ENCODE measurements around the gene MICU1. TPM values are rescaled to one million over a fixed set of nuclear protein-coding genes. Genes with fewer than 3 reads are reported as not detected.

MICU1 gene
- total and polyA plus RNA-seq, 2 donors, result 21.2 to 25.9 TPM

GRCh38 chr10:72466018-72466417 lies 159.9 kb downstream of the MICU1 start:
- H3K36me3 ChIP-seq (ENCODE audit: control insufficient read depth in 2 of 2, insufficient read depth in 2 of 2, low read length in 1 of 2), result peaks cover 0 to 3% of the 10 kb centered on the region in 2 donors
- no peak overlapping the region for H3K27ac ChIP-seq (ENCODE audit: low read depth in 1 of 2, low read length in 1 of 2)
- no peak for DNase-seq (ENCODE audit: low read depth in 6 of 9, low spot score in 9 of 9)
- WGBS, result 82% methylated on average over 4 of the region's 4 CpGs
- no peaks in the 10 kb centered on the region for H3K4me1 ChIP-seq (ENCODE audit: control insufficient read depth in 2 of 2, insufficient read depth in 2 of 2, low read length in 2 of 2)
- no peaks in the 10 kb centered on the region for H3K27me3 ChIP-seq (ENCODE audit: control insufficient read depth in 2 of 2, insufficient read depth in 1 of 2, low read length in 1 of 2)
- no peaks in the 10 kb centered on the region for H3K9me3 ChIP-seq (ENCODE audit: control insufficient read depth in 2 of 2, insufficient read depth in 1 of 2, low read length in 1 of 2)
- H3K4me3 ChIP-seq (ENCODE audit: low read length in 2 of 2), result no peak overlapping the region

DNA sequence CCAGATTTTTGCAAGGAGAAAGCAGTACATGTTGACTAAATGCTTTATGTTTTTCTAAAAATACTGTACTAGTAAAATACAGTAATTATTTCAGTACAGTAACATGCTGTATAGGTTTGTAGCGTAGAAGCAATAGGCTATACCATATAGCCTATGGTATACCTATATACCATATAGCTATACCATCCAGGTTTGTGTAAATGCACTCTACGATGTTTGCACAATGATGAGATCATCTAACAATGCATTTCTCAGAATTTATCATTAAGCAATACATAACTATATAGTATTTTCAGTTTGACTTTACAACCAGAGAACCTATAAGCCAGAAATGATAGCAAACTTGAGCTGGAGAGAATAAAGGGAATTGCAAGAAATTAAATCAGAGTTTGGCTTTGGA lies 161.4 kb downstream of the MICU1 start:
- DNase-seq (ENCODE audit: low read depth in 6 of 9, low spot score in 9 of 9), result no peak
- H3K4me1 ChIP-seq (ENCODE audit: control insufficient read depth in 2 of 2, insufficient read depth in 2 of 2, low read length in 2 of 2), result no peaks in the 10 kb centered on the region
- no peaks in the 10 kb centered on the region for H3K27me3 ChIP-seq (ENCODE audit: control insufficient read depth in 2 of 2, insufficient read depth in 1 of 2, low read length in 1 of 2)
- no peak overlapping the region for H3K27ac ChIP-seq (ENCODE audit: low read depth in 1 of 2, low read length in 1 of 2)
- no peaks in the 10 kb centered on the region for H3K9me3 ChIP-seq (ENCODE audit: control insufficient read depth in 2 of 2, insufficient read depth in 1 of 2, low read length in 1 of 2)
- H3K4me3 ChIP-seq (ENCODE audit: low read length in 2 of 2), result no peak overlapping the region
- 72% methylated on average over 2 of the region's 2 CpGs for WGBS
- H3K36me3 ChIP-seq (ENCODE audit: control insufficient read depth in 2 of 2, insufficient read depth in 2 of 2, low read length in 1 of 2), result no peaks in the 10 kb centered on the region

GRCh38 chr10:72462261-72462660 lies 163.6 kb downstream of the MICU1 start:
- Histone ChIP-seq H3K27me3 (ENCODE audit: control insufficient read depth in 2 of 2, insufficient read depth in 1 of 2, low read length in 1 of 2) (no peaks in the 10 kb centered on the region), H3K4me3 (ENCODE audit: low read length in 2 of 2) (no peak overlapping the region), H3K9me3 (ENCODE audit: control insufficient read depth in 2 of 2, insufficient read depth in 1 of 2, low read length in 1 of 2) (no peaks in the 10 kb centered on the region), H3K27ac (ENCODE audit: low read depth in 1 of 2, low read length in 1 of 2) (no peak overlapping the region), H3K36me3 (ENCODE audit: control insufficient read depth in 2 of 2, insufficient read depth in 2 of 2, low read length in 1 of 2) (no peaks in the 10 kb centered on the region), H3K4me1 (ENCODE audit: control insufficient read depth in 2 of 2, insufficient read depth in 2 of 2, low read length in 2 of 2) (no peaks in the 10 kb centered on the region)
- WGBS, result 98% methylated on average over 3 of the region's 3 CpGs
- DNase-seq (ENCODE audit: low read depth in 6 of 9, low spot score in 9 of 9), result no peak

DNA sequence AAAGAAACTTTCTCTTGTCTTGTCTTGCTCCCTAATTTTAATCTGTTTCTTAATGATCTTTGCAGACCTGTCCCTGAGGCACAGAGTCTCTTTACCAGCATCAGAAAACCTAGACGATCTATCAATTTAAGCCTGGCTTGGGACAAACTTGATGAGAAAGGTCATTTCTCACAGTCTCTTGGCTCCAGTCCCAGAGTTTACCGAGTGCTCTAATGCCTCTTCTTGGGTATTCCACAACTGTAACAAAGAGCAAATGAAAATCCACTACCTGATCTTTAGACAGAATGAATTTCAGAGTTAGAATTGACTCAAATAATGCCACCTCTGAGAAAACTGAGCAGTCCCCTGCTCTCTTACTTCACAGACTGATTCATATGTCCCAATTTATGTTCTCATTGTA lies 164.8 kb downstream of the MICU1 start:
- Histone ChIP-seq H3K27me3 (ENCODE audit: control insufficient read depth in 2 of 2, insufficient read depth in 1 of 2, low read length in 1 of 2) (no peaks in the 10 kb centered on the region), H3K36me3 (ENCODE audit: control insufficient read depth in 2 of 2, insufficient read depth in 2 of 2, low read length in 1 of 2) (no peaks in the 10 kb centered on the region), H3K9me3 (ENCODE audit: control insufficient read depth in 2 of 2, insufficient read depth in 1 of 2, low read length in 1 of 2) (no peaks in the 10 kb centered on the region), H3K4me1 (ENCODE audit: control insufficient read depth in 2 of 2, insufficient read depth in 2 of 2, low read length in 2 of 2) (no peaks in the 10 kb centered on the region), H3K4me3 (ENCODE audit: low read length in 2 of 2) (no peak overlapping the region), H3K27ac (ENCODE audit: low read depth in 1 of 2, low read length in 1 of 2) (no peak overlapping the region)
- 90% methylated on average over 2 of the region's 2 CpGs for WGBS
- DNase-seq (ENCODE audit: low read depth in 6 of 9, low spot score in 9 of 9), result no peak

GRCh38 chr10:72460284-72460876 lies 165.5 kb downstream of the MICU1 start:
- Histone ChIP-seq H3K4me3 (ENCODE audit: low read length in 2 of 2) (no peak overlapping the region), H3K4me1 (ENCODE audit: control insufficient read depth in 2 of 2, insufficient read depth in 2 of 2, low read length in 2 of 2) (no peaks in the 10 kb centered on the region), H3K36me3 (ENCODE audit: control insufficient read depth in 2 of 2, insufficient read depth in 2 of 2, low read length in 1 of 2) (no peaks in the 10 kb centered on the region), H3K9me3 (ENCODE audit: control insufficient read depth in 2 of 2, insufficient read depth in 1 of 2, low read length in 1 of 2) (no peaks in the 10 kb centered on the region), H3K27ac (ENCODE audit: low read depth in 1 of 2, low read length in 1 of 2) (no peak overlapping the region), H3K27me3 (ENCODE audit: control insufficient read depth in 2 of 2, insufficient read depth in 1 of 2, low read length in 1 of 2) (no peaks in the 10 kb centered on the region)
- no peak for DNase-seq (ENCODE audit: low read depth in 6 of 9, low spot score in 9 of 9)

- Histone ChIP-seq H3K9me3 (ENCODE audit: control insufficient read depth in 2 of 2, insufficient read depth in 1 of 2, low read length in 1 of 2) (no peaks in the 10 kb centered on the region), H3K4me1 (ENCODE audit: control insufficient read depth in 2 of 2, insufficient read depth in 2 of 2, low read length in 2 of 2) (no peaks in the 10 kb centered on the region), H3K27ac (ENCODE audit: low read depth in 1 of 2, low read length in 1 of 2) (no peak overlapping the region), H3K4me3 (ENCODE audit: low read length in 2 of 2) (no peak overlapping the region), H3K27me3 (ENCODE audit: control insufficient read depth in 2 of 2, insufficient read depth in 1 of 2, low read length in 1 of 2) (no peaks in the 10 kb centered on the region), H3K36me3 (ENCODE audit: control insufficient read depth in 2 of 2, insufficient read depth in 2 of 2, low read length in 1 of 2) (no peaks in the 10 kb centered on the region)
- 85% methylated on average over 3 of the region's 3 CpGs for WGBS
- no peak for DNase-seq (ENCODE audit: low read depth in 6 of 9, low spot score in 9 of 9)
Observed at GRCh38 chr10:72459301-72459700, 166.6 kb downstream of the MICU1 start.

DNA sequence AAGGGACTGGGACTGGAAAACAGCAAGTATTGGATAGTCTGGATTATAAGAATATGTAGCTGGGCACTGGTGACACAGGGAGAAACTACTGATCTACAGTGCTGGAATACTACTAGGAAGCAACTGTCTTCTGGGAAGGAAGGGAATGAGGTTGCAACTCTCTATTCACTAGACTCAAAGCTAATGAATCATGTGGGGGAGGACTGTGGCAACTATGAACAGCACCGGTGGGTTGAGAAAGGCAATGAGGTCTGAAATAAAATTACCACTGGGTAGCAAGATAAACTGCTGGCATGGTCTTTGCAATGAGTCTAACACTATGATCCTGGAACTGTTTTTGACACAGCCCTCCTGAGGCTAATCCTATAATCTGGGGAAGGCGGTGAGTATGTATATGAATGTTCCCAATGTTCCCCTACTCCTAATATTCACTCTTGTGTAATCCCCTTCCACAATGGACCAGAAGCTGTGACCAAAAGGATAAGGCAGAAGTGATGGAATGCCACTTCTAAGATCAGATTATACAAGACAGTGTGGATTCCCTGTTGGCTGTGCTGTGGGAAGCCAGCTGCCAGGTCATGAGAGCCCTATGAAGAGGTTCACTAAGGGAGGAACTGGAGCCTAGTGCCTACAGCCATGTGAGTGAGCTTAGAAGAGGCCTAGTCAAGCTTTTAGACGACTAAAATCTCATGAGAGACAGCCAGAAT lies 169.8 kb downstream of the MICU1 start:
- Histone ChIP-seq H3K4me1 (ENCODE audit: control insufficient read depth in 2 of 2, insufficient read depth in 2 of 2, low read length in 2 of 2) (no peaks in the 10 kb centered on the region), H3K9me3 (ENCODE audit: control insufficient read depth in 2 of 2, insufficient read depth in 1 of 2, low read length in 1 of 2) (no peaks in the 10 kb centered on the region), H3K4me3 (ENCODE audit: low read length in 2 of 2) (no peak overlapping the region), H3K27me3 (ENCODE audit: control insufficient read depth in 2 of 2, insufficient read depth in 1 of 2, low read length in 1 of 2) (no peaks in the 10 kb centered on the region), H3K36me3 (ENCODE audit: control insufficient read depth in 2 of 2, insufficient read depth in 2 of 2, low read length in 1 of 2) (no peaks in the 10 kb centered on the region), H3K27ac (ENCODE audit: low read depth in 1 of 2, low read length in 1 of 2) (no peak overlapping the region)
- DNase-seq (ENCODE audit: low read depth in 6 of 9, low spot score in 9 of 9), result no peak
- 62% methylated on average over 3 of the region's 3 CpGs for WGBS

DNA sequence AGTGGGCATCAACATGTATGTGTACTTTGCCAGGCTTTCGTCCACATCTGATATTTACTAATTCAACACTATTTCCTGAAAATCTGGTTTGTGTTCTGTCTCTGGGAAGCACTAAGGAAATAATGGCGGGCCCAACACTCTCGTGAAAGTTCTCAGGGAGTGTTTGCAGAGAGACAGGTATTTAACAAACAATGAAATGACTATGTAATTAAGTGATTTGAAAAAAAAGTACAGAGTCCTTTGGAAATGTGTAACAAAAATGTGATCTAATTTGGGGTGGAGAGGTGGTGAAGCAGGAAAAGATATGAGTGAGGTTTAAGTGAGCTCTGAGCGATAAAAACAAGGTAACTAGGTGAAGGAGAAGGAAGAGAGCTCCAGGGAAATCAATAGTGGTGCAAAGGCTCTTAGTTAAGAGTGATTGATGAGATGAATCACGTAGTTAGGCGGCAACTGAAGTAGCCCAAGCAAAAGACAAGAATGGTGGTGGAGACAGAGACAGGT lies 175.9 kb downstream of the MICU1 start:
- Histone ChIP-seq H3K27ac (ENCODE audit: low read depth in 1 of 2, low read length in 1 of 2) (no peak overlapping the region), H3K4me1 (ENCODE audit: control insufficient read depth in 2 of 2, insufficient read depth in 2 of 2, low read length in 2 of 2) (no peaks in the 10 kb centered on the region), H3K36me3 (ENCODE audit: control insufficient read depth in 2 of 2, insufficient read depth in 2 of 2, low read length in 1 of 2) (no peaks in the 10 kb centered on the region), H3K4me3 (ENCODE audit: low read length in 2 of 2) (no peak overlapping the region), H3K9me3 (ENCODE audit: control insufficient read depth in 2 of 2, insufficient read depth in 1 of 2, low read length in 1 of 2) (no peaks in the 10 kb centered on the region), H3K27me3 (ENCODE audit: control insufficient read depth in 2 of 2, insufficient read depth in 1 of 2, low read length in 1 of 2) (no peaks in the 10 kb centered on the region)
- 98% methylated on average over 6 of the region's 6 CpGs for WGBS
- no peak for DNase-seq (ENCODE audit: low read depth in 6 of 9, low spot score in 9 of 9)

DNA sequence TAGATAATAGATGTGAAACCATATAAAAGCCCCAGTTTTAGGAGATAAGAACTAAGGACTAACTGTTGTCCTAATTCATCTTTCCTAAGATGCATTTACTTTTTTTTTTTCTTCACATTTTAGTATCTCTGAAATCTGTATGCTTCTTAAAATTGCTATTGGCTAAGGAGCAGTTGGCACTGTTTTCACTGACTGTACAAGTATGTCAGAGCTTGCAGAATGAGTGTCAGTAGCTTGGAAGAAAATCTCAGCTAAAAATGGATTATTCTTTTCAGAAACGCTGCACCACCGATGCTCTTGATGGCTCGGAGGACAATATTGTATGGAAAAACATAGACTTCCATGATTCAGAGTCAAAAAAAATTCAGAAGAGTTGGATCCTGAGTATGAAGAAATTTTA lies 180.0 kb downstream of the MICU1 start:
- H3K4me1 ChIP-seq (ENCODE audit: control insufficient read depth in 2 of 2, insufficient read depth in 2 of 2, low read length in 2 of 2), result no peaks in the 10 kb centered on the region
- H3K27me3 ChIP-seq (ENCODE audit: control insufficient read depth in 2 of 2, insufficient read depth in 1 of 2, low read length in 1 of 2), result no peaks in the 10 kb centered on the region
- no peak for DNase-seq (ENCODE audit: low read depth in 6 of 9, low spot score in 9 of 9)
- H3K4me3 ChIP-seq (ENCODE audit: low read length in 2 of 2), result no peak overlapping the region
- no peaks in the 10 kb centered on the region for H3K36me3 ChIP-seq (ENCODE audit: control insufficient read depth in 2 of 2, insufficient read depth in 2 of 2, low read length in 1 of 2)
- H3K9me3 ChIP-seq (ENCODE audit: control insufficient read depth in 2 of 2, insufficient read depth in 1 of 2, low read length in 1 of 2), result no peaks in the 10 kb centered on the region
- H3K27ac ChIP-seq (ENCODE audit: low read depth in 1 of 2, low read length in 1 of 2), result no peak overlapping the region
- WGBS, result 96% methylated on average over 3 of the region's 3 CpGs
